Measurements from ENCODE around the gene RGS7.

RGS7 gene

DNA sequence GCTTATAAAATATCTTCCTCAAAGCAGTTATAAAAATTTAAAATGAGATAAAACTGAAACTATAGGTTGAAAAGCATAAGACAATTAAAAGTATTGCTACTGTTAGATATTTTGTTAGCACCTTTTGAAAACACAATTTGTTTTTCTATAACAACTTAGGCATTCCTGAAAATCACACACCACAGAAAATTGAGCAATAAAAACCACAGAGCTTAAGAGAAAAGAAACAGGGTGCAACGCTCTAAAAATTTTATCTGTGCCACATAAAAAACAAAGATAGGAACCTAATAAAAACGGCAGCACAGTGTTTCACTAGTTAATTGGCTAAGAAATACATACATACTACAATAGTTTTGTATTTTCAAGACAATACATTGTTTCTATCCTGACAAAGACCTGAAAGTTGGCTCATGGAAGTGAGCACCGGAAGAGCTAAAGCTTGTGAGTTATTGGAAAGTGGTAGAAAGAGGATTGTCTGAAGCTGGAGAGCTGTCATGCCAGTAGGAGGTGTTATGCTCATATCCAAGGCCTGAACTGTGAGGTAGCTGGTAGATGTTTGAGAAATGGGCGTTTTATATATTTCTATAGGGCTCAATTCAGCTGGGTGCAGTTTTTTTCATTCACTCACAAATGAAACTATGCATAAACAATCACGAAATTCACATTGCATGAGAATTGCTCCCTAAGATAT, 45.8 kb downstream of the RGS7 start:
- H3K4me3 ChIP-seq (ENCODE audit: low read length, poor library complexity, severe bottlenecking) = no peak overlapping the region
- H3K27me3 ChIP-seq (ENCODE audit: insufficient read depth, low read length, poor library complexity, severe bottlenecking) = no peaks in the 10 kb centered on the region
- H3K79me2 ChIP-seq (ENCODE audit: insufficient read depth, low read length) = no peaks in the 10 kb centered on the region
- no peak overlapping the region for H3K4me2 ChIP-seq (ENCODE audit: low read depth, low read length, poor library complexity, severe bottlenecking)
- H4K20me1 ChIP-seq (ENCODE audit: insufficient read depth, low read length, poor library complexity, severe bottlenecking) = no peaks in the 10 kb centered on the region
- no peak overlapping the region for H3K9ac ChIP-seq (ENCODE audit: low read depth, low read length, poor library complexity, severe bottlenecking)
- no peak overlapping the region for H2AFZ ChIP-seq (ENCODE audit: low read length)
- H3K9me2 ChIP-seq (replicated peaks; ENCODE audit: low read depth, low read length) = no peaks in the 10 kb centered on the region
- no peaks in the 10 kb centered on the region for H3K9me3 ChIP-seq (ENCODE audit: insufficient read depth, low read depth, low read length)
- no peaks in the 10 kb centered on the region for H3K36me3 ChIP-seq (ENCODE audit: insufficient read depth, low read length)
- H3K4me1 ChIP-seq (ENCODE audit: insufficient read depth, low read length, poor library complexity, severe bottlenecking) = no peaks in the 10 kb centered on the region
- TF ChIP-seq EZH2phosphoT487 (IDR thresholded peaks at IDR 0.05; ENCODE audit: borderline replicate concordance) (no peak), CTCF (conservative IDR thresholded peaks at IDR 0.05; ENCODE audit: low read length) (no peak)
- no peaks in the 10 kb centered on the region for H3F3A ChIP-seq (ENCODE audit: low read depth)

- H3K4me1 ChIP-seq (ENCODE audit: insufficient read depth, low read length, poor library complexity, severe bottlenecking) = no peaks in the 10 kb centered on the region
- no peaks in the 10 kb centered on the region for H3F3A ChIP-seq (ENCODE audit: low read depth)
- no peaks in the 10 kb centered on the region for H3K9me2 ChIP-seq (replicated peaks; ENCODE audit: low read depth, low read length)
- H2AFZ ChIP-seq (ENCODE audit: low read length) = no peak overlapping the region
- H3K9ac ChIP-seq (ENCODE audit: low read depth, low read length, poor library complexity, severe bottlenecking) = no peak overlapping the region
- no peaks in the 10 kb centered on the region for H3K27me3 ChIP-seq (ENCODE audit: insufficient read depth, low read length, poor library complexity, severe bottlenecking)
- H3K4me2 ChIP-seq (ENCODE audit: low read depth, low read length, poor library complexity, severe bottlenecking) = no peak overlapping the region
- TF ChIP-seq CTCF (conservative IDR thresholded peaks at IDR 0.05; ENCODE audit: low read length) (no peak), EZH2phosphoT487 (IDR thresholded peaks at IDR 0.05; ENCODE audit: borderline replicate concordance) (no peak)
- no peaks in the 10 kb centered on the region for H3K79me2 ChIP-seq (ENCODE audit: insufficient read depth, low read length)
- no peaks in the 10 kb centered on the region for H4K20me1 ChIP-seq (ENCODE audit: insufficient read depth, low read length, poor library complexity, severe bottlenecking)
- H3K9me3 ChIP-seq (ENCODE audit: insufficient read depth, low read depth, low read length) = no peaks in the 10 kb centered on the region
- H3K4me3 ChIP-seq (ENCODE audit: low read length, poor library complexity, severe bottlenecking) = no peak overlapping the region
- H3K36me3 ChIP-seq (ENCODE audit: insufficient read depth, low read length) = no peaks in the 10 kb centered on the region
Observed at GRCh38 chr1:241310451-241310850, 46.6 kb downstream of the RGS7 start.

- Histone ChIP-seq H3K36me3 (ENCODE audit: insufficient read depth, low read length) (no peaks in the 10 kb centered on the region), H3K79me2 (ENCODE audit: insufficient read depth, low read length) (no peaks in the 10 kb centered on the region), H3F3A (ENCODE audit: low read depth) (no peaks in the 10 kb centered on the region), H3K27me3 (ENCODE audit: insufficient read depth, low read length, poor library complexity, severe bottlenecking) (no peaks in the 10 kb centered on the region), H3K4me3 (ENCODE audit: low read length, poor library complexity, severe bottlenecking) (no peak overlapping the region), H4K20me1 (ENCODE audit: insufficient read depth, low read length, poor library complexity, severe bottlenecking) (no peaks in the 10 kb centered on the region), H2AFZ (ENCODE audit: low read length) (no peak overlapping the region), H3K4me1 (ENCODE audit: insufficient read depth, low read length, poor library complexity, severe bottlenecking) (no peaks in the 10 kb centered on the region), H3K9ac (ENCODE audit: low read depth, low read length, poor library complexity, severe bottlenecking) (no peak overlapping the region), H3K9me2 (replicated peaks; ENCODE audit: low read depth, low read length) (no peaks in the 10 kb centered on the region), H3K4me2 (ENCODE audit: low read depth, low read length, poor library complexity, severe bottlenecking) (no peak overlapping the region), H3K9me3 (ENCODE audit: insufficient read depth, low read depth, low read length) (no peaks in the 10 kb centered on the region)
- no peak for TF ChIP-seq CTCF (conservative IDR thresholded peaks at IDR 0.05; ENCODE audit: low read length)
- TF ChIP-seq EZH2phosphoT487 (IDR thresholded peaks at IDR 0.05; ENCODE audit: borderline replicate concordance) = no peak
Observed at GRCh38 chr1:241309651-241310050, 47.4 kb downstream of the RGS7 start.
